Mesenteric fat pad (tissue), 1 donor: ENCODE measurements around the gene INPP5A. TPM values are rescaled to one million over a fixed set of nuclear protein-coding genes. Genes with fewer than 3 reads are reported as not detected.
"Not testable (repeated sequence)": the region's sequence is repeated elsewhere in the genome, so short reads cannot be mapped to it uniquely, and the experiment has no call there.

Experiments used
- DNase-seq: peaks from one replicate; pipeline ENCODE4 v3.0.0-alpha.2; 2020; ENCODE audit warnings: low spot score
- total RNA-seq: library from RNA; stranded (reverse); fragmentation: NEBNext Ultra II Directional; extraction: Animal tissue kit (Norgen Biotek cat#: 25700); gene quantifications from one replicate; pipeline ENCODE4 v1.2.1, GENCODE V29; 2021
- donor health status: DM: yes; HTN: yes; CAD: no.

Gene INPP5A
- total RNA-seq, 1 donor from 2014 or later, result 30.5 TPM

GRCh38 chr10:132729810-132730572, 192.4 kb downstream of the INPP5A start:
- DNase-seq, result no peak

GRCh38 chr10:132730573-132730953, 193.0 kb downstream of the INPP5A start:
- no peak for DNase-seq

GRCh38 chr10:132732518-132732917, 194.9 kb downstream of the INPP5A start:
- DNase-seq, result no peak

- DNase-seq, result no peak
Observed at GRCh38 chr10:132733926-132734325, 196.3 kb downstream of the INPP5A start.

GRCh38 chr10:132735341-132735775, 197.8 kb downstream of the INPP5A start:
- no peak for DNase-seq

GRCh38 chr10:132735923-132736391, 198.4 kb downstream of the INPP5A start:
- no peak for DNase-seq

- no peak for DNase-seq
Observed at GRCh38 chr10:132737390-132738048, 199.9 kb downstream of the INPP5A start.

GRCh38 chr10:132738454-132739224, 201.1 kb downstream of the INPP5A start:
- DNase-seq, result no peak

GRCh38 chr10:132739225-132739613, 201.6 kb downstream of the INPP5A start:
- no peak for DNase-seq

GRCh38 chr10:132740588-132740987, 203.0 kb downstream of the INPP5A start:
- no peak for DNase-seq

GRCh38 chr10:132742167-132742836, 204.7 kb downstream of the INPP5A start:
- DNase-seq, result no peak

GRCh38 chr10:132742837-132743194, 205.2 kb downstream of the INPP5A start:
- DNase-seq, result no peak

GRCh38 chr10:132743196-132743924, 205.8 kb downstream of the INPP5A start:
- DNase-seq, result not testable (repeated sequence)

GRCh38 chr10:132743925-132744490, 206.4 kb downstream of the INPP5A start:
- no peak for DNase-seq

GRCh38 chr10:132744839-132745238, 207.3 kb downstream of the INPP5A start:
- DNase-seq, result no peak

- no peak for DNase-seq
Observed at GRCh38 chr10:132745511-132745910, 207.9 kb downstream of the INPP5A start.

- DNase-seq, result no peak
Observed at GRCh38 chr10:132745971-132746370, 208.4 kb downstream of the INPP5A start.

- no peak for DNase-seq
Observed at GRCh38 chr10:132746386-132746785, 208.8 kb downstream of the INPP5A start.

- DNase-seq, result no peak
Observed at GRCh38 chr10:132746801-132747625, 209.4 kb downstream of the INPP5A start.
